Uterus (tissue), 2 donors: ENCODE data around the gene GDF10.

Source experiments
- POLR2A ChIP-seq, 2 donors: fragments of 450-650 bp; IDR thresholded peaks; one replicate each; pipeline ENCODE4 v1.6.1; 2016; ENCODE audit warnings: antibody characterized with exemption in 2 of 2, mild to moderate bottlenecking in 1 of 2, moderate library complexity in 1 of 2
- TF ChIP-seq, protein P1 (sequence below), 4 experiments: fragments of 200-600 bp in 2 of 4; fragments of 450-650 bp in 2 of 4; sonication (generic) in 2 of 4; IDR thresholded peaks; one replicate each; pipeline ENCODE4 v1.5.1; 2016 to 2019; ENCODE audit warnings: antibody characterized with exemption in 4 of 4, mild to moderate bottlenecking in 2 of 4, moderate library complexity in 1 of 4

DNA sequence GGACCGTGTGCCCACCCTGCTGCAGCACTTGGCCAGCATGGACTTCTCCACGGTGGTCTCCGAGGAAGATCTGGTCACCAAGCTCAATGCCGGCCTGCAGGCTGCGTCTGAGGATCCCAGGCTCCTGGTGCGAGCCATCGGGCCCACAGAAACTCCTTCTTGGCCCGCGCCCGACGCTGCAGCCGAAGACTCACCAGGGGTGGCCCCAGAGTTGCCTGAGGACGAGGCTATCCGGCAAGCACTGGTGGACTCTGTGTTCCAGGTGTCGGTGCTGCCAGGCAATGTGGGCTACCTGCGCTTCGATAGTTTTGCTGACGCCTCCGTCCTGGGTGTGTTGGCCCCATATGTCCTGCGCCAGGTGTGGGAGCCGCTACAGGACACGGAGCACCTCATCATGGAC lies 49.5 kb downstream of the GDF10 start:
- TF ChIP-seq, protein P1, sequence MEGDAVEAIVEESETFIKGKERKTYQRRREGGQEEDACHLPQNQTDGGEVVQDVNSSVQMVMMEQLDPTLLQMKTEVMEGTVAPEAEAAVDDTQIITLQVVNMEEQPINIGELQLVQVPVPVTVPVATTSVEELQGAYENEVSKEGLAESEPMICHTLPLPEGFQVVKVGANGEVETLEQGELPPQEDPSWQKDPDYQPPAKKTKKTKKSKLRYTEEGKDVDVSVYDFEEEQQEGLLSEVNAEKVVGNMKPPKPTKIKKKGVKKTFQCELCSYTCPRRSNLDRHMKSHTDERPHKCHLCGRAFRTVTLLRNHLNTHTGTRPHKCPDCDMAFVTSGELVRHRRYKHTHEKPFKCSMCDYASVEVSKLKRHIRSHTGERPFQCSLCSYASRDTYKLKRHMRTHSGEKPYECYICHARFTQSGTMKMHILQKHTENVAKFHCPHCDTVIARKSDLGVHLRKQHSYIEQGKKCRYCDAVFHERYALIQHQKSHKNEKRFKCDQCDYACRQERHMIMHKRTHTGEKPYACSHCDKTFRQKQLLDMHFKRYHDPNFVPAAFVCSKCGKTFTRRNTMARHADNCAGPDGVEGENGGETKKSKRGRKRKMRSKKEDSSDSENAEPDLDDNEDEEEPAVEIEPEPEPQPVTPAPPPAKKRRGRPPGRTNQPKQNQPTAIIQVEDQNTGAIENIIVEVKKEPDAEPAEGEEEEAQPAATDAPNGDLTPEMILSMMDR (IDR thresholded peaks at IDR 0.05) = no peak
- TF ChIP-seq POLR2A (IDR thresholded peaks at IDR 0.05) = no peak
